ENCODE measurements around the gene HOOK2. TPM values are rescaled to one million over a fixed set of nuclear protein-coding genes. Genes with fewer than 3 reads are reported as not detected.

The HOOK2 gene
- total RNA-seq, 1 experiment from 2014 or later: 74.2 TPM

- ChIA-PET POLR2A (interaction anchor here (0.7 to 1.4 kb wide), 3 partner anchors 10 to 69 kb away, joined by 3 to 8 read pairs (median 4); partner anchors contain the start of genes GET3 and TRIR), CTCF (interaction anchor here (0.6 to 1.7 kb wide), 5 partner anchors 10 to 67 kb away, joined by 3 to 11 read pairs (median 3); partner anchors contain the start of genes JUNB and TRIR)
- H3K27ac Mint-ChIP-seq (ENCODE audit: unreplicated experiment): peak within 1 kb of the TSS; percentile 77
- no TSS peak for BruUV-seq (replicated peaks)
- peaks cover 14% of the 10 kb centered on the region for H3K4me1 Mint-ChIP-seq (ENCODE audit: low read depth, unreplicated experiment)
- peak; percentile 76 to 80 for DNase-seq
- Histone ChIP-seq H3K4me1 (0 out of 2 replicates have a peak, but pooled peaks cover 8% of the 10 kb centered on the region), H3K4me3 (ENCODE audit: low read depth, low read length) (peak within 1 kb of the TSS; percentile 92), H3K9me3 (no peaks in the 10 kb centered on the region), H3K27me3 (replicated peaks; ENCODE audit: control insufficient read depth, insufficient read depth, low read length) (no peaks in the 10 kb centered on the region), H3K36me3 (ENCODE audit: control insufficient read depth, insufficient read depth, low read length) (peaks cover 2% of the 10 kb centered on the region; the same call in 1 of the 2 replicates)
- no peaks in the 10 kb centered on the region for H3K27me3 Mint-ChIP-seq (ENCODE audit: insufficient read depth, unreplicated experiment)
- peaks cover 59% of the 10 kb centered on the region for H3K36me3 Mint-ChIP-seq (ENCODE audit: insufficient read depth, unreplicated experiment)
- no peak for TF ChIP-seq CTCF (IDR thresholded peaks at IDR 0.05; ENCODE audit: insufficient read depth in 1 of 2, low read depth in 1 of 2, low read length in 1 of 2, severe bottlenecking in 1 of 2, unreplicated experiment in 1 of 2)
- peak within 1 kb of the TSS; percentile 91 for H3K4me3 Mint-ChIP-seq (ENCODE audit: unreplicated experiment)
- intact Hi-C loops (cut with micrococcal nuclease; ENCODE audit: unreplicated experiment): loop anchor here (1.0 to 5.0 kb wide), 2 partner anchors 10 to 53 kb away; partner anchors contain the start of genes HOOK2 and TRIR
- H3K9me3 Mint-ChIP-seq (ENCODE audit: unreplicated experiment): no peaks in the 10 kb centered on the region
Observed at GRCh38 chr19:12723641-12724426, 51.5 kb downstream of the HOOK2 start, which contains the start of gene TNPO2. Gene TNPO2, minus strand, starts transcription at chr19:12723932. Its CDS starts 2,955 bp downstream, at chr19:12720977.

GRCh38 chr19:12723381-12723640, 52.0 kb downstream of the HOOK2 start:
- ChIA-PET CTCF (interaction anchor here (1.0 to 1.7 kb wide), 4 partner anchors 10 to 68 kb away, joined by 3 to 11 read pairs (median 4); partner anchors contain the start of genes JUNB and TRIR), POLR2A (interaction anchor here (0.6 to 1.5 kb wide), 5 partner anchors 11 to 69 kb away, joined by 3 to 8 read pairs (median 4); partner anchors contain the start of genes GET3, JUNB and TRIR)
- H3K4me3 Mint-ChIP-seq (ENCODE audit: unreplicated experiment): peak overlapping the region; percentile 91
- H3K27ac Mint-ChIP-seq (ENCODE audit: unreplicated experiment): peak overlapping the region; percentile 77
- H3K27me3 Mint-ChIP-seq (ENCODE audit: insufficient read depth, unreplicated experiment): no peaks in the 10 kb centered on the region
- TF ChIP-seq CTCF (IDR thresholded peaks at IDR 0.05; ENCODE audit: insufficient read depth in 1 of 2, low read depth in 1 of 2, low read length in 1 of 2, severe bottlenecking in 1 of 2, unreplicated experiment in 1 of 2): no peak
- 0 out of 2 replicates have a peak, but pooled peaks cover 8% of the 10 kb centered on the region for H3K4me1 ChIP-seq
- H3K9me3 ChIP-seq: no peaks in the 10 kb centered on the region
- peaks cover 59% of the 10 kb centered on the region for H3K36me3 Mint-ChIP-seq (ENCODE audit: insufficient read depth, unreplicated experiment)
- peaks cover 14% of the 10 kb centered on the region for H3K4me1 Mint-ChIP-seq (ENCODE audit: low read depth, unreplicated experiment)
- H3K27me3 ChIP-seq (replicated peaks; ENCODE audit: control insufficient read depth, insufficient read depth, low read length): no peaks in the 10 kb centered on the region
- no TSS peak for BruUV-seq (replicated peaks)
- DNase-seq: no peak
- H3K9me3 Mint-ChIP-seq (ENCODE audit: unreplicated experiment): no peaks in the 10 kb centered on the region
- intact Hi-C loops (cut with micrococcal nuclease; ENCODE audit: unreplicated experiment): loop anchor here (1.0 to 5.0 kb wide), 2 partner anchors 11 to 54 kb away; partner anchors contain the start of genes HOOK2 and TRIR
- H3K36me3 ChIP-seq (ENCODE audit: control insufficient read depth, insufficient read depth, low read length): peaks cover 2% of the 10 kb centered on the region; the same call in 1 of the 2 replicates
- peak overlapping the region; percentile 92 for H3K4me3 ChIP-seq (ENCODE audit: low read depth, low read length)

Measured in Caco-2 (cell line).